Neural cell (in vitro differentiated cells): ENCODE data around the gene TENM3. TPM values are rescaled to one million over a fixed set of nuclear protein-coding genes. Genes with fewer than 3 reads are reported as not detected.

ENCODE experiments used
- H2AFZ ChIP-seq: fragments of 200-600, 300-800 bp; sonication (generic), shearing (Covaris generic); 2 replicates; pipeline ENCODE4 v1.6.0; 2014; ENCODE audit warnings: low read depth, mild to moderate bottlenecking, antibody characterized with exemption, low read length, moderate library complexity
- H3F3A ChIP-seq: fragments of 200-600 bp; shearing (Covaris generic); 2 replicates; pipeline ENCODE4 v1.6.1; 2016; ENCODE audit warnings: mild to moderate bottlenecking, moderate library complexity, mixed read lengths, antibody characterized with exemption, low read length; ENCODE audit not compliant: insufficient read depth, poor library complexity, severe bottlenecking
- H3K27ac ChIP-seq: fragments of 200-600, 300-800 bp; sonication (generic), shearing (Covaris generic); 2 replicates; pipeline ENCODE4 v1.5.1; 2014; ENCODE audit warnings: mild to moderate bottlenecking, low read length, moderate library complexity
- H3K27me3 ChIP-seq: fragments of 300-800, 200-600 bp; sonication (generic), shearing (Covaris generic); 2 replicates; pipeline ENCODE4 v1.6.0; 2014; ENCODE audit warnings: mild to moderate bottlenecking, low read depth, low read length, moderate library complexity; ENCODE audit not compliant: insufficient read depth
- H3K36me3 ChIP-seq: fragments of 300-800, 200-600 bp; sonication (generic), shearing (Covaris generic); 2 replicates; pipeline ENCODE4 v1.5.1; 2014; ENCODE audit warnings: mild to moderate bottlenecking, antibody characterized with exemption, low read length, moderate library complexity; ENCODE audit not compliant: insufficient read depth
- H3K4me2 ChIP-seq: fragments of 300-800, 200-600 bp; sonication (generic), shearing (Covaris generic); 2 replicates; pipeline ENCODE4 v1.6.0; 2014; ENCODE audit warnings: mild to moderate bottlenecking, low read length
- H3K4me3 ChIP-seq: fragments of 300-800, 200-600 bp; sonication (generic), shearing (Covaris generic); 2 replicates; pipeline ENCODE4 v1.5.1; 2014; ENCODE audit warnings: mild to moderate bottlenecking, low read length, moderate library complexity
- H3K79me2 ChIP-seq: fragments of 200-600 bp; shearing (Covaris generic); replicated peaks from 2 replicates; pipeline ENCODE4 v1.6.0; 2014; ENCODE audit warnings: mild to moderate bottlenecking, low read length, moderate library complexity; ENCODE audit not compliant: insufficient read depth
- H3K9ac ChIP-seq: fragments of 300-800, 200-600 bp; sonication (generic), shearing (Covaris generic); 2 replicates; pipeline ENCODE4 v1.6.1; 2016; ENCODE audit warnings: mild to moderate bottlenecking, low read length, mixed read lengths
- H3K9me2 ChIP-seq: fragments of 200-600 bp; shearing (Covaris generic); 2 replicates; pipeline ENCODE4 v1.6.1; 2016; ENCODE audit warnings: mild to moderate bottlenecking, low read length, mixed read lengths; ENCODE audit not compliant: insufficient read depth
- H3K9me3 ChIP-seq: fragments of 200-600, 300-800 bp; sonication (generic), shearing (Covaris generic); 2 replicates; pipeline ENCODE4 v1.6.1; 2016; ENCODE audit warnings: mild to moderate bottlenecking, mixed run types, low read length, moderate library complexity, mixed read lengths
- H4K20me1 ChIP-seq: fragments of 200-600 bp; shearing (Covaris generic); 2 replicates; pipeline ENCODE4 v1.6.1; 2016; ENCODE audit warnings: mild to moderate bottlenecking, mixed run types; ENCODE audit not compliant: insufficient read depth
- EP300 ChIP-seq: fragments of 450-650 bp; conservative IDR thresholded peaks from 2 replicates; pipeline ENCODE4 v1.6.1; 2014; ENCODE audit warnings: antibody characterized with exemption, mild to moderate bottlenecking, moderate library complexity; ENCODE audit not compliant: poor library complexity, severe bottlenecking
- EZH2 ChIP-seq: fragments of 200-600, 300-800 bp; shearing (Covaris generic), sonication (generic); IDR thresholded peaks from 2 replicates; pipeline ENCODE4 v1.6.1; 2014; ENCODE audit warnings: antibody characterized with exemption, low read length, borderline replicate concordance, mild to moderate bottlenecking; ENCODE audit not compliant: insufficient read depth, poor library complexity, severe bottlenecking
- MXI1 ChIP-seq: fragments of 450-650 bp; conservative IDR thresholded peaks from 2 replicates; pipeline ENCODE4 v1.6.1; 2014; ENCODE audit warnings: antibody characterized with exemption, mild to moderate bottlenecking; ENCODE audit not compliant: poor library complexity, severe bottlenecking
- POLR2AphosphoS5 ChIP-seq: IDR thresholded peaks from 2 replicates; pipeline ENCODE4 v1.6.1; 2012
- RAD21 ChIP-seq: fragments of 450-650 bp; conservative IDR thresholded peaks from 2 replicates; pipeline ENCODE4 v1.6.1; 2014; ENCODE audit warnings: antibody characterized with exemption, mild to moderate bottlenecking, moderate library complexity
- SMC3 ChIP-seq: fragments of 450-650 bp; conservative IDR thresholded peaks from 2 replicates; pipeline ENCODE4 v1.6.1; 2014; ENCODE audit warnings: antibody characterized with exemption, mild to moderate bottlenecking, moderate library complexity; ENCODE audit not compliant: poor library complexity
- TAF1 ChIP-seq: IDR thresholded peaks from 2 replicates; pipeline ENCODE4 v1.6.1; 2012; ENCODE audit warnings: low read depth
- polyA plus RNA-seq: library from polyadenylated mRNA; depleted of rRNA; stranded (reverse); fragments of >200 nt; gene quantifications from 2 replicates; pipeline ENCODE4 v1.2.3, GENCODE V29; 2014
- TF ChIP-seq, protein P1 (sequence below): fragments of 450-650 bp; IDR thresholded peaks from 2 replicates; pipeline ENCODE4 v1.5.1; 2014; ENCODE audit warnings: antibody characterized with exemption, mild to moderate bottlenecking, moderate library complexity; ENCODE audit not compliant: poor library complexity, severe bottlenecking
- TF ChIP-seq, protein P2 (sequence below): IDR thresholded peaks from 2 replicates; pipeline ENCODE4 v1.6.1; 2012; ENCODE audit warnings: borderline replicate concordance

Gene TENM3
- polyA plus RNA-seq, 1 donor from 2014 or later, result 7.3 TPM

DNA sequence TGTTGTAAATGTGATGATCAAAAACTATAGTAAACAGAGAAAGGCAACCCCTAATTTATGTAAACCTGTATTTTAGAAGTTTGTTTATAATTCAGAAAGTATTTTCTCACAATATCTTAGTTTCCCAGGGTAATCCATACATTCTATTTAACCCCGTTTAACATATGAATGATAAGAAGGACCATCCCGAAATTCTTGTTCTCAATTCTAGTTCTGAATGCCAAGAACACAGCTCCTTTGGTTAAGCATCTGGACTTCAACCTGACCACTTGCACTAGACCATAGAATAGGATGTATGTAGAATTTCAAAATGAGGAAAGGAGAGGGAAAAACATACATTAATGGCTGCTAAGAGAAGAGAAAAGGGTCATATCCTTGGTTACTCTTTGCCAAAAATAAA lies 227.0 kb downstream of the TENM3 start:
- no peaks in the 10 kb centered on the region for H3F3A ChIP-seq
- no peaks in the 10 kb centered on the region for H4K20me1 ChIP-seq
- H3K9me2 ChIP-seq, result no peaks in the 10 kb centered on the region
- no peak overlapping the region for H3K4me2 ChIP-seq
- TF ChIP-seq EP300 (no peak), EZH2 (no peak), SMC3 (no peak), MXI1 (no peak), RAD21 (no peak), POLR2AphosphoS5 (no peak), TAF1 (no peak)
- TF ChIP-seq, protein P1, sequence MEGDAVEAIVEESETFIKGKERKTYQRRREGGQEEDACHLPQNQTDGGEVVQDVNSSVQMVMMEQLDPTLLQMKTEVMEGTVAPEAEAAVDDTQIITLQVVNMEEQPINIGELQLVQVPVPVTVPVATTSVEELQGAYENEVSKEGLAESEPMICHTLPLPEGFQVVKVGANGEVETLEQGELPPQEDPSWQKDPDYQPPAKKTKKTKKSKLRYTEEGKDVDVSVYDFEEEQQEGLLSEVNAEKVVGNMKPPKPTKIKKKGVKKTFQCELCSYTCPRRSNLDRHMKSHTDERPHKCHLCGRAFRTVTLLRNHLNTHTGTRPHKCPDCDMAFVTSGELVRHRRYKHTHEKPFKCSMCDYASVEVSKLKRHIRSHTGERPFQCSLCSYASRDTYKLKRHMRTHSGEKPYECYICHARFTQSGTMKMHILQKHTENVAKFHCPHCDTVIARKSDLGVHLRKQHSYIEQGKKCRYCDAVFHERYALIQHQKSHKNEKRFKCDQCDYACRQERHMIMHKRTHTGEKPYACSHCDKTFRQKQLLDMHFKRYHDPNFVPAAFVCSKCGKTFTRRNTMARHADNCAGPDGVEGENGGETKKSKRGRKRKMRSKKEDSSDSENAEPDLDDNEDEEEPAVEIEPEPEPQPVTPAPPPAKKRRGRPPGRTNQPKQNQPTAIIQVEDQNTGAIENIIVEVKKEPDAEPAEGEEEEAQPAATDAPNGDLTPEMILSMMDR, result no peak
- TF ChIP-seq, protein P2, sequence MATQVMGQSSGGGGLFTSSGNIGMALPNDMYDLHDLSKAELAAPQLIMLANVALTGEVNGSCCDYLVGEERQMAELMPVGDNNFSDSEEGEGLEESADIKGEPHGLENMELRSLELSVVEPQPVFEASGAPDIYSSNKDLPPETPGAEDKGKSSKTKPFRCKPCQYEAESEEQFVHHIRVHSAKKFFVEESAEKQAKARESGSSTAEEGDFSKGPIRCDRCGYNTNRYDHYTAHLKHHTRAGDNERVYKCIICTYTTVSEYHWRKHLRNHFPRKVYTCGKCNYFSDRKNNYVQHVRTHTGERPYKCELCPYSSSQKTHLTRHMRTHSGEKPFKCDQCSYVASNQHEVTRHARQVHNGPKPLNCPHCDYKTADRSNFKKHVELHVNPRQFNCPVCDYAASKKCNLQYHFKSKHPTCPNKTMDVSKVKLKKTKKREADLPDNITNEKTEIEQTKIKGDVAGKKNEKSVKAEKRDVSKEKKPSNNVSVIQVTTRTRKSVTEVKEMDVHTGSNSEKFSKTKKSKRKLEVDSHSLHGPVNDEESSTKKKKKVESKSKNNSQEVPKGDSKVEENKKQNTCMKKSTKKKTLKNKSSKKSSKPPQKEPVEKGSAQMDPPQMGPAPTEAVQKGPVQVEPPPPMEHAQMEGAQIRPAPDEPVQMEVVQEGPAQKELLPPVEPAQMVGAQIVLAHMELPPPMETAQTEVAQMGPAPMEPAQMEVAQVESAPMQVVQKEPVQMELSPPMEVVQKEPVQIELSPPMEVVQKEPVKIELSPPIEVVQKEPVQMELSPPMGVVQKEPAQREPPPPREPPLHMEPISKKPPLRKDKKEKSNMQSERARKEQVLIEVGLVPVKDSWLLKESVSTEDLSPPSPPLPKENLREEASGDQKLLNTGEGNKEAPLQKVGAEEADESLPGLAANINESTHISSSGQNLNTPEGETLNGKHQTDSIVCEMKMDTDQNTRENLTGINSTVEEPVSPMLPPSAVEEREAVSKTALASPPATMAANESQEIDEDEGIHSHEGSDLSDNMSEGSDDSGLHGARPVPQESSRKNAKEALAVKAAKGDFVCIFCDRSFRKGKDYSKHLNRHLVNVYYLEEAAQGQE, result no peak
- no peak overlapping the region for H3K27ac ChIP-seq
- H3K4me3 ChIP-seq, result no peak overlapping the region
- H3K9ac ChIP-seq, result no peak overlapping the region
- no peaks in the 10 kb centered on the region for H3K9me3 ChIP-seq
- no peaks in the 10 kb centered on the region for H3K27me3 ChIP-seq
- no peaks in the 10 kb centered on the region for H3K36me3 ChIP-seq
- no peak overlapping the region for H2AFZ ChIP-seq
- peaks cover 26% of the 10 kb centered on the region for H3K79me2 ChIP-seq

DNA sequence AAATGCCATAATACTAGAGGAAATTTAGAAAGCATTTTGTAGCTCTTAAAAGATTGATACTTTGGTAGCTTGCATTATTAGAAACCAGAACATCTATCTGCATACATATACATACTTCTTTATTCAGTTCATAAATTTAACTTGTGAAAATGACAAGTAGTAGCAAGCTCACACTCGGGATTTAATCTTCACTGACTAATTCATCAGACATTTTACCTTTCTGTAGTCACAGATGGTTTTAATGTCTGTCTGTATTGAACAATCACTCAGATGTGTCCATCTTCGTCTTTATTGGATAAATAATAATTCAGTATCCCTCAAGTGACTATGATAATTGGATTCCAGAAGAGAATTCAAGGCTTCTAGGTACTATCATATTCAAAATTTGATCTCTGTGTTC lies 232.3 kb downstream of the TENM3 start:
- Histone ChIP-seq H3K9me3 (no peaks in the 10 kb centered on the region), H2AFZ (no peak overlapping the region), H3K4me2 (no peak overlapping the region), H3K4me3 (no peak overlapping the region), H3K9ac (no peak overlapping the region), H4K20me1 (no peaks in the 10 kb centered on the region), H3K36me3 (no peaks in the 10 kb centered on the region), H3K79me2 (peaks cover 18% of the 10 kb centered on the region), H3K9me2 (no peaks in the 10 kb centered on the region), H3K27me3 (no peaks in the 10 kb centered on the region), H3F3A (no peaks in the 10 kb centered on the region), H3K27ac (peak overlapping the region; percentile 4)
- TF ChIP-seq, protein P2, result no peak
- TF ChIP-seq MXI1 (no peak), EZH2 (no peak), EP300 (no peak), TAF1 (no peak), RAD21 (no peak), SMC3 (no peak), POLR2AphosphoS5 (no peak)
- TF ChIP-seq, protein P1, result no peak
